GM23248 (cell line): ENCODE measurements around the gene FNDC3B. TPM values are rescaled to one million over a fixed set of nuclear protein-coding genes. Genes with fewer than 3 reads are reported as not detected.

Source experiments
- DNase-seq: peaks from one replicate; pipeline ENCODE4 v3.0.0-alpha.2; 2015
- H2AFZ ChIP-seq: fragments of 200-600 bp; sonication (generic); 2 replicates; pipeline ENCODE4 v1.6.1; 2016; ENCODE audit warnings: antibody characterized with exemption
- H3F3A ChIP-seq: fragments of 200-600 bp; sonication (generic); 2 replicates; pipeline ENCODE4 v1.6.1; 2016; ENCODE audit warnings: mild to moderate bottlenecking, antibody characterized with exemption, mixed run types; ENCODE audit not compliant: insufficient read depth
- H3K27ac ChIP-seq: fragments of 200-600 bp; sonication (generic); 2 replicates; pipeline ENCODE4 v1.5.1; 2016; ENCODE audit warnings: mild to moderate bottlenecking
- H3K27me3 ChIP-seq: fragments of 200-600 bp; sonication (generic); replicated peaks from 2 replicates; pipeline ENCODE4 v1.6.1; 2016; ENCODE audit warnings: mild to moderate bottlenecking; ENCODE audit not compliant: insufficient read depth
- H3K36me3 ChIP-seq: fragments of 200-600 bp; sonication (generic); 2 replicates; pipeline ENCODE4 v1.6.1; 2016; ENCODE audit warnings: low read depth, mild to moderate bottlenecking
- H3K4me1 ChIP-seq: fragments of 200-600 bp; sonication (generic); 2 replicates; pipeline ENCODE4 v1.6.1; 2016; ENCODE audit warnings: mild to moderate bottlenecking; ENCODE audit not compliant: insufficient read depth
- H3K4me2 ChIP-seq: fragments of 200-600 bp; sonication (generic); one replicate; pipeline ENCODE4 v1.6.1; 2016; ENCODE audit warnings: mild to moderate bottlenecking; ENCODE audit not compliant: unreplicated experiment
- H3K4me3 ChIP-seq: fragments of 200-600 bp; sonication (generic); 2 replicates; pipeline ENCODE4 v1.5.1; 2016; ENCODE audit warnings: mild to moderate bottlenecking
- H3K79me2 ChIP-seq: fragments of 200-600 bp; sonication (generic); 2 replicates; pipeline ENCODE4 v1.6.1; 2016; ENCODE audit warnings: mild to moderate bottlenecking; ENCODE audit not compliant: insufficient read depth
- H3K9ac ChIP-seq: fragments of 200-600 bp; sonication (generic); 2 replicates; pipeline ENCODE4 v1.6.1; 2016; ENCODE audit warnings: mild to moderate bottlenecking
- H3K9me2 ChIP-seq: fragments of 200-600 bp; sonication (generic); 2 replicates; pipeline ENCODE4 v1.6.1; 2016; ENCODE audit warnings: mixed run types, mild to moderate bottlenecking, moderate library complexity; ENCODE audit not compliant: insufficient read depth
- H3K9me3 ChIP-seq: fragments of 200-600 bp; sonication (generic); one replicate; pipeline ENCODE4 v1.6.1; 2017; ENCODE audit warnings: low read depth
- H4K20me1 ChIP-seq: fragments of 200-600 bp; sonication (generic); 2 replicates; pipeline ENCODE4 v1.6.0; 2016; ENCODE audit not compliant: insufficient read depth
- EZH2 ChIP-seq: fragments of 200-600 bp; sonication (generic); IDR thresholded peaks from 2 replicates; pipeline ENCODE4 v1.6.1; 2018; ENCODE audit warnings: antibody characterized with exemption, mild to moderate bottlenecking; ENCODE audit not compliant: insufficient read depth, poor library complexity, severe bottlenecking
- EZH2phosphoT487 ChIP-seq: fragments of 200-600 bp; sonication (generic); IDR thresholded peaks from 2 replicates; pipeline ENCODE4 v1.6.1; 2018; ENCODE audit warnings: antibody characterized with exemption, moderate library complexity, mild to moderate bottlenecking, low read depth; ENCODE audit not compliant: insufficient read depth
- WGBS, 2 experiments: methylation state at CpG; one replicate each; pipeline ENCODE4 v1.1.6; 2015 to 2017; ENCODE audit warnings: low lambda C conversion rate in 2 of 2, low coverage in 1 of 2; ENCODE audit errors: missing lambda C conversion rate in 2 of 2; 5-methylcytosine and 5-hydroxymethylcytosine counted together
- in situ Hi-C: fragments of 300-500 bp; cut with MboI; formaldehyde crosslinking; loops from 2 replicates; pipeline ENCODE4 v1.15.0; 2020
- polyA plus RNA-seq: library from polyadenylated mRNA; unstranded; fragments of >200 nt; fragmentation: Nextera tagmentation; extraction: Ambion mirVana; gene quantifications from 2 replicates; pipeline ENCODE4 v1.2.1, GENCODE V29; 2016
- total RNA-seq: library from RNA; depleted of rRNA; stranded (reverse); fragments of >200 nt; shearing (Covaris generic); gene quantifications from 2 replicates; pipeline ENCODE4 v1.2.3, GENCODE V29; 2014

Gene FNDC3B
- total and polyA plus RNA-seq, 2 experiments from 2014 or later, result 85.5 to 123 TPM

- Histone ChIP-seq H3K79me2 (peaks cover 100% of the 10 kb centered on the region), H3K4me1 (peaks cover 23% of the 10 kb centered on the region), H3K4me3 (no peak overlapping the region), H3K4me2 (no peak overlapping the region), H3K27me3 (no peaks in the 10 kb centered on the region), H3K36me3 (peaks cover 5% of the 10 kb centered on the region; the same call in 1 of the 2 replicates), H3K9me3 (no peaks in the 10 kb centered on the region), H2AFZ (no peak overlapping the region), H3K27ac (no peak overlapping the region), H3F3A (peaks cover 28% of the 10 kb centered on the region), H4K20me1 (peaks cover 26% of the 10 kb centered on the region; the same call in 1 of the 2 replicates), H3K9ac (no peak overlapping the region), H3K9me2 (no peaks in the 10 kb centered on the region)
- no peak for DNase-seq
- 28 to 31% methylated on average over 3 of the region's 3 CpGs for WGBS, 2 experiments
- no peak for TF ChIP-seq EZH2phosphoT487
- no peak for TF ChIP-seq EZH2
- in situ Hi-C loops, result no loop called here
These were observed 136.8 kb downstream of the FNDC3B start for GRCh38 chr3:172176061-172176770.

- peaks cover 100% of the 10 kb centered on the region for H3K79me2 ChIP-seq
- H3K4me2 ChIP-seq, result no peak overlapping the region
- in situ Hi-C loops, result no loop called here
- TF ChIP-seq EZH2 (no peak), EZH2phosphoT487 (no peak)
- H4K20me1 ChIP-seq, result peaks cover 26% of the 10 kb centered on the region; the same call in 1 of the 2 replicates
- no peak overlapping the region for H3K27ac ChIP-seq
- H3K4me3 ChIP-seq, result no peak overlapping the region
- no peaks in the 10 kb centered on the region for H3K9me2 ChIP-seq
- 40 to 50% methylated on average over 3 of the region's 3 CpGs for WGBS, 2 experiments
- no peak overlapping the region for H3K9ac ChIP-seq
- H3K36me3 ChIP-seq, result peaks cover 5% of the 10 kb centered on the region; the same call in 1 of the 2 replicates
- H2AFZ ChIP-seq, result no peak overlapping the region
- DNase-seq, result peak; percentile 64
- no peaks in the 10 kb centered on the region for H3K9me3 ChIP-seq
- H3K27me3 ChIP-seq, result no peaks in the 10 kb centered on the region
- peaks cover 23% of the 10 kb centered on the region for H3F3A ChIP-seq
- peaks cover 21% of the 10 kb centered on the region for H3K4me1 ChIP-seq
These were observed 137.7 kb downstream of the FNDC3B start for GRCh38 chr3:172177046-172177445.

- Histone ChIP-seq H3F3A (peaks cover 23% of the 10 kb centered on the region; the same call in 1 of the 2 replicates), H3K27me3 (no peaks in the 10 kb centered on the region), H3K27ac (no peak overlapping the region), H2AFZ (no peak overlapping the region), H3K4me3 (no peak overlapping the region), H3K36me3 (peaks cover 5% of the 10 kb centered on the region; the same call in 1 of the 2 replicates), H3K79me2 (peaks cover 100% of the 10 kb centered on the region), H3K9me3 (no peaks in the 10 kb centered on the region), H3K4me2 (no peak overlapping the region), H3K9ac (no peak overlapping the region), H3K4me1 (peaks cover 22% of the 10 kb centered on the region), H4K20me1 (peaks cover 30% of the 10 kb centered on the region), H3K9me2 (no peaks in the 10 kb centered on the region)
- in situ Hi-C loops, result no loop called here
- DNase-seq, result no peak
- WGBS, 2 experiments, result 96 to 100% methylated on average over 2 of the region's 2 CpGs
- TF ChIP-seq EZH2phosphoT487 (no peak), EZH2 (no peak)
These were observed 138.5 kb downstream of the FNDC3B start for GRCh38 chr3:172177803-172178316.

GRCh38 chr3:172179680-172180399 is 140.5 kb downstream of the FNDC3B start:
- no peaks in the 10 kb centered on the region for H3K9me3 ChIP-seq
- H3K4me3 ChIP-seq, result no peak overlapping the region
- no peak overlapping the region for H3K9ac ChIP-seq
- no peak overlapping the region for H3K4me2 ChIP-seq
- no peak for TF ChIP-seq EZH2phosphoT487
- TF ChIP-seq EZH2, result no peak
- H3K79me2 ChIP-seq, result peaks cover 100% of the 10 kb centered on the region
- 87 to 92% methylated on average over 5 of the region's 5 CpGs for WGBS, 2 experiments
- H3K27me3 ChIP-seq, result no peaks in the 10 kb centered on the region
- H2AFZ ChIP-seq, result no peak overlapping the region
- peaks cover 31% of the 10 kb centered on the region for H3K4me1 ChIP-seq
- H3K9me2 ChIP-seq, result no peaks in the 10 kb centered on the region
- DNase-seq, result no peak
- in situ Hi-C loops, result no loop called here
- peaks cover 35% of the 10 kb centered on the region for H4K20me1 ChIP-seq
- H3K36me3 ChIP-seq, result no peaks in the 10 kb centered on the region
- peaks cover 35% of the 10 kb centered on the region for H3F3A ChIP-seq
- H3K27ac ChIP-seq, result no peak overlapping the region
